Measurements from ENCODE around the gene SLC22A23. TPM values are rescaled to one million over a fixed set of nuclear protein-coding genes. Genes with fewer than 3 reads are reported as not detected.

SLC22A23 gene
- total RNA-seq, 1 donor from 2014 or later, result 5.7 TPM

GRCh38 chr6:3484192-3484591, 27.3 kb upstream of the SLC22A23 start:
- no peaks in the 10 kb centered on the region for H3K36me3 ChIP-seq (ENCODE audit: insufficient read depth, low read length)
- no peak overlapping the region for H3K4me3 Mint-ChIP-seq (ENCODE audit: unreplicated experiment)
- H3K9ac ChIP-seq (ENCODE audit: low read length), result no peak overlapping the region
- peaks cover 10% of the 10 kb centered on the region for H3K4me1 Mint-ChIP-seq (ENCODE audit: low read depth, unreplicated experiment)
- H3K27me3 Mint-ChIP-seq (ENCODE audit: low read depth, unreplicated experiment), result no peaks in the 10 kb centered on the region
- peaks cover 2% of the 10 kb centered on the region for H3K4me1 ChIP-seq (ENCODE audit: insufficient read depth, low read length)
- peak overlapping the region; percentile 35 for H3K4me2 ChIP-seq (ENCODE audit: low read length)
- H3K27ac Mint-ChIP-seq (ENCODE audit: unreplicated experiment), result no peak overlapping the region
- peaks cover 43% of the 10 kb centered on the region for H3K9me3 Mint-ChIP-seq (ENCODE audit: unreplicated experiment)
- H3K27me3 ChIP-seq (ENCODE audit: insufficient read depth, low read length), result no peaks in the 10 kb centered on the region
- FAIRE-seq (no peak), DNase-seq (ENCODE audit: low read depth) (peak; percentile 81)
- H4K20me1 ChIP-seq (ENCODE audit: insufficient read depth, low read length), result no peaks in the 10 kb centered on the region
- H3K79me2 ChIP-seq (ENCODE audit: insufficient read depth, low read length), result no peaks in the 10 kb centered on the region
- peaks cover 2% of the 10 kb centered on the region for H3K36me3 Mint-ChIP-seq (ENCODE audit: low read depth, unreplicated experiment)
- H3K27ac ChIP-seq (ENCODE audit: low read depth, low read length), result no peak overlapping the region
- no peak overlapping the region for H3K4me3 ChIP-seq (ENCODE audit: insufficient read depth, low read depth, low read length)
- TF ChIP-seq EZH2 (IDR thresholded peaks at IDR 0.05; ENCODE audit: insufficient read depth, low read length), result no peak
- no peak for TF ChIP-seq CTCF (IDR thresholded peaks at IDR 0.05; ENCODE audit: insufficient read depth, low read depth, low read length)
- H3K9me3 ChIP-seq (ENCODE audit: insufficient read depth, low read depth, low read length), result peaks cover 17% of the 10 kb centered on the region
- H2AFZ ChIP-seq (ENCODE audit: low read depth, low read length), result no peak overlapping the region

GRCh38 chr6:3483675-3484074, 26.8 kb upstream of the SLC22A23 start:
- FAIRE-seq (no peak), DNase-seq (ENCODE audit: low read depth) (no peak)
- Histone ChIP-seq H3K27ac (ENCODE audit: low read depth, low read length) (no peak overlapping the region), H3K4me1 (ENCODE audit: insufficient read depth, low read length) (no peaks in the 10 kb centered on the region), H3K36me3 (ENCODE audit: insufficient read depth, low read length) (no peaks in the 10 kb centered on the region), H3K4me2 (ENCODE audit: low read length) (no peak overlapping the region), H2AFZ (ENCODE audit: low read depth, low read length) (no peak overlapping the region), H3K4me3 (ENCODE audit: insufficient read depth, low read depth, low read length) (no peak overlapping the region), H3K9me3 (ENCODE audit: insufficient read depth, low read depth, low read length) (peaks cover 17% of the 10 kb centered on the region), H3K9ac (ENCODE audit: low read length) (no peak overlapping the region), H3K79me2 (ENCODE audit: insufficient read depth, low read length) (no peaks in the 10 kb centered on the region), H4K20me1 (ENCODE audit: insufficient read depth, low read length) (no peaks in the 10 kb centered on the region), H3K27me3 (ENCODE audit: insufficient read depth, low read length) (no peaks in the 10 kb centered on the region)
- Mint-ChIP-seq H3K4me1 (ENCODE audit: low read depth, unreplicated experiment) (peaks cover 7% of the 10 kb centered on the region), H3K9me3 (ENCODE audit: unreplicated experiment) (peaks cover 46% of the 10 kb centered on the region), H3K27me3 (ENCODE audit: low read depth, unreplicated experiment) (no peaks in the 10 kb centered on the region), H3K4me3 (ENCODE audit: unreplicated experiment) (no peak overlapping the region), H3K27ac (ENCODE audit: unreplicated experiment) (no peak overlapping the region), H3K36me3 (ENCODE audit: low read depth, unreplicated experiment) (peaks cover 5% of the 10 kb centered on the region)
- no peak for TF ChIP-seq CTCF (IDR thresholded peaks at IDR 0.05; ENCODE audit: insufficient read depth, low read depth, low read length)
- no peak for TF ChIP-seq EZH2 (IDR thresholded peaks at IDR 0.05; ENCODE audit: insufficient read depth, low read length)

DNA sequence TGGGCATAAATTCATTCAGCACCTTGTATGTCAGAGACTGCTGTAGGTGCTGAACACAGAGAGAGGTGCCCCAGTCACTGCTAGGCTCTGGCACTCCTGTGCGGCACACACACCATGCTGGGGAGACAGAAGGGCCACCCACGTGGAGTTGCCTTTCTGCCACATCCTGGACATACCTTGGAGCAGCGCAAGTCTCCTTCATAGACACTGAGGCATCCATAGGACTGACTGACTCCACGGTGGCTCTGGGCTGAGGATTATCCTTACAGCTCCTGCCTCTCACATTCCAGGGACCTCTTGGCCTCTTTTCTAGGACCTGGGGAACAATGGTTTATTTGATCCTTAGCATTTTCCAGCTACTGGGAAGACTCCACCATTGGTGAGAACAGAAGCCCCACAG, 26.0 kb upstream of the SLC22A23 start:
- no peak for DNase-seq (ENCODE audit: low read depth)
- no peaks in the 10 kb centered on the region for H3K4me1 ChIP-seq (ENCODE audit: insufficient read depth, low read length)
- no peak overlapping the region for H3K4me3 ChIP-seq (ENCODE audit: insufficient read depth, low read depth, low read length)
- H3K9ac ChIP-seq (ENCODE audit: low read length), result no peak overlapping the region
- no peak overlapping the region for H2AFZ ChIP-seq (ENCODE audit: low read depth, low read length)
- no peak for FAIRE-seq
- H3K79me2 ChIP-seq (ENCODE audit: insufficient read depth, low read length), result no peaks in the 10 kb centered on the region
- TF ChIP-seq CTCF (IDR thresholded peaks at IDR 0.05; ENCODE audit: insufficient read depth, low read depth, low read length), result no peak
- TF ChIP-seq EZH2 (IDR thresholded peaks at IDR 0.05; ENCODE audit: insufficient read depth, low read length), result no peak
- Mint-ChIP-seq H3K36me3 (ENCODE audit: low read depth, unreplicated experiment) (peaks cover 5% of the 10 kb centered on the region), H3K4me1 (ENCODE audit: low read depth, unreplicated experiment) (peaks cover 3% of the 10 kb centered on the region), H3K27me3 (ENCODE audit: low read depth, unreplicated experiment) (peaks cover 3% of the 10 kb centered on the region), H3K27ac (ENCODE audit: unreplicated experiment) (no peak overlapping the region), H3K4me3 (ENCODE audit: unreplicated experiment) (no peak overlapping the region), H3K9me3 (ENCODE audit: unreplicated experiment) (peaks cover 46% of the 10 kb centered on the region)
- no peaks in the 10 kb centered on the region for H3K36me3 ChIP-seq (ENCODE audit: insufficient read depth, low read length)
- H3K4me2 ChIP-seq (ENCODE audit: low read length), result no peak overlapping the region
- H3K27me3 ChIP-seq (ENCODE audit: insufficient read depth, low read length), result no peaks in the 10 kb centered on the region
- H4K20me1 ChIP-seq (ENCODE audit: insufficient read depth, low read length), result no peaks in the 10 kb centered on the region
- H3K27ac ChIP-seq (ENCODE audit: low read depth, low read length), result no peak overlapping the region
- H3K9me3 ChIP-seq (ENCODE audit: insufficient read depth, low read depth, low read length), result peaks cover 17% of the 10 kb centered on the region
